Fibroblast of lung (primary cell): ENCODE results near the gene HDHD5. TPM values are rescaled to one million over a fixed set of nuclear protein-coding genes. Genes with fewer than 3 reads are reported as not detected.

Experiments used
- DNase-seq, 2 donors: peaks; one replicate each; pipeline versions ENCODE4 v3.0.0 to v3.0.0-alpha.2; 2010; ENCODE audit warnings: low read depth in 2 of 2
- H2AFZ ChIP-seq: 2 replicates; pipeline ENCODE4 v1.5.1; 2012; ENCODE audit warnings: low read length, control low read depth, inconsistent platforms
- H3K27ac ChIP-seq: 2 replicates; pipeline ENCODE4 v1.5.1; 2011; ENCODE audit warnings: low read length, control low read depth; ENCODE audit not compliant: insufficient read depth
- H3K27me3 ChIP-seq: 2 replicates; pipeline ENCODE4 v1.5.1; 2011; ENCODE audit warnings: mild to moderate bottlenecking, low read length; ENCODE audit not compliant: control insufficient read depth, insufficient read depth
- H3K36me3 ChIP-seq: 2 replicates; pipeline ENCODE4 v1.5.1; 2011; ENCODE audit warnings: low read length; ENCODE audit not compliant: control insufficient read depth, insufficient read depth
- H3K4me1 ChIP-seq: 2 replicates; pipeline ENCODE4 v1.5.1; 2011; ENCODE audit warnings: low read length; ENCODE audit not compliant: control insufficient read depth, insufficient read depth; ENCODE audit errors: extremely low read depth
- H3K4me2 ChIP-seq: 2 replicates; pipeline ENCODE4 v1.5.1; 2011; ENCODE audit warnings: low read length, control low read depth; ENCODE audit not compliant: insufficient read depth; ENCODE audit errors: extremely low read depth
- H3K4me3 ChIP-seq, 4 experiments: fragments of 200-600 bp in 1 of 4; sonication (generic) in 1 of 4; replicated peaks in 1 of 4; 2 replicates each; pipeline ENCODE4 v1.5.1; 2011 to 2016; ENCODE audit warnings: low read length in 4 of 4, low read depth in 3 of 4, mild to moderate bottlenecking in 3 of 4, control low read depth in 2 of 4, inconsistent platforms in 1 of 4, mixed read lengths in 1 of 4; ENCODE audit not compliant: insufficient read depth in 1 of 4; ENCODE audit errors: control extremely low read depth in 1 of 4
- H3K79me2 ChIP-seq: 2 replicates; pipeline ENCODE4 v1.5.1; 2012; ENCODE audit warnings: mild to moderate bottlenecking, low read length, inconsistent platforms; ENCODE audit not compliant: control insufficient read depth, insufficient read depth
- H3K9ac ChIP-seq: 2 replicates; pipeline ENCODE4 v1.5.1; 2011; ENCODE audit warnings: mild to moderate bottlenecking, low read length, control low read depth; ENCODE audit not compliant: insufficient read depth
- H3K9me3 ChIP-seq: 2 replicates; pipeline ENCODE4 v1.5.1; 2012; ENCODE audit warnings: low read depth, low read length; ENCODE audit not compliant: control insufficient read depth, insufficient read depth
- H4K20me1 ChIP-seq: 2 replicates; pipeline ENCODE4 v1.5.1; 2011; ENCODE audit warnings: low read length; ENCODE audit not compliant: control insufficient read depth, insufficient read depth; ENCODE audit errors: extremely low read depth
- EZH2 ChIP-seq: IDR thresholded peaks from 2 replicates; pipeline ENCODE4 v1.5.1; 2012; ENCODE audit warnings: low read length, control low read depth, mild to moderate bottlenecking; ENCODE audit errors: missing control alignments
- polyA plus RNA-seq, 2 donors: library from polyadenylated mRNA; depleted of rRNA in 1 of 2; stranded (reverse) in 1 of 2; unstranded in 1 of 2; fragments of >200 nt; gene quantifications; 2 replicates each; pipeline ENCODE4 v1.2.1, GENCODE V29; 2011 to 2012; ENCODE audit warnings: missing spikeins in 1 of 2
- total RNA-seq: library from RNA; depleted of rRNA; stranded (reverse); fragments of >200 nt; gene quantifications from 2 replicates; pipeline ENCODE4 v1.2.1, GENCODE V29; 2014
- TF ChIP-seq, protein P1 (sequence below), 2 donors: IDR thresholded peaks in 1 of 2; conservative IDR thresholded peaks in 1 of 2; 1 replicate in 1 of 2; 2 replicates in 1 of 2; pipeline ENCODE4 v1.5.1; 2011 to 2012; ENCODE audit warnings: low read length in 2 of 2, control low read depth in 1 of 2, inconsistent platforms in 1 of 2, low read depth in 1 of 2, mild to moderate bottlenecking in 1 of 2

HDHD5 gene
- total and polyA plus RNA-seq, 2 donors (not counting 1 experiment from before 2014, with no cell fraction given), result 16.2 to 20.9 TPM

DNA sequence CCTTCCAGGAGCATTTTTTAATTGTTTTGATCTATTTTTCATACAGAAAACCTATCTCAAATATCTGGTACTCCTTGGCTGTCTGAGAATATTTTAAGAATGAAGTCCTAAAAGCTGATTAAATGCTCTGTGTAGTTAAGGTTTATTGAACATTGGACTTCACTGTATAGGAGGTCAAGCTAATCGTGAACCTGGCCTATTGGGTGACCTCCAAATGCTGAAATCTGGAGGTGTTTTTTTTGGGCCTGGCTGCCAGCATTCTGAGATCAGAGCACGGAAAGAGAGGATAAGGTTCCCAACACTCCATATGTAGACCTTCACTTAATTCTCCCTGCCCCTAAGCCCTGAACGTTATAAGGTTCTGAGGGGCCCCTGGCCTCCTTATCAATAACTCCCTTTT lies 66.0 kb downstream of the HDHD5 start:
- Histone ChIP-seq H3K4me2 (no peak overlapping the region), H3K9me3 (no peaks in the 10 kb centered on the region), H3K79me2 (peaks cover 11% of the 10 kb centered on the region), H3K4me3 (no peak overlapping the region), H3K27me3 (no peaks in the 10 kb centered on the region), H3K36me3 (peaks cover 2% of the 10 kb centered on the region), H2AFZ (no peak overlapping the region), H4K20me1 (peaks cover 2% of the 10 kb centered on the region), H3K9ac (no peak overlapping the region), H3K27ac (no peak overlapping the region), H3K4me1 (no peaks in the 10 kb centered on the region)
- TF ChIP-seq, protein P1, sequence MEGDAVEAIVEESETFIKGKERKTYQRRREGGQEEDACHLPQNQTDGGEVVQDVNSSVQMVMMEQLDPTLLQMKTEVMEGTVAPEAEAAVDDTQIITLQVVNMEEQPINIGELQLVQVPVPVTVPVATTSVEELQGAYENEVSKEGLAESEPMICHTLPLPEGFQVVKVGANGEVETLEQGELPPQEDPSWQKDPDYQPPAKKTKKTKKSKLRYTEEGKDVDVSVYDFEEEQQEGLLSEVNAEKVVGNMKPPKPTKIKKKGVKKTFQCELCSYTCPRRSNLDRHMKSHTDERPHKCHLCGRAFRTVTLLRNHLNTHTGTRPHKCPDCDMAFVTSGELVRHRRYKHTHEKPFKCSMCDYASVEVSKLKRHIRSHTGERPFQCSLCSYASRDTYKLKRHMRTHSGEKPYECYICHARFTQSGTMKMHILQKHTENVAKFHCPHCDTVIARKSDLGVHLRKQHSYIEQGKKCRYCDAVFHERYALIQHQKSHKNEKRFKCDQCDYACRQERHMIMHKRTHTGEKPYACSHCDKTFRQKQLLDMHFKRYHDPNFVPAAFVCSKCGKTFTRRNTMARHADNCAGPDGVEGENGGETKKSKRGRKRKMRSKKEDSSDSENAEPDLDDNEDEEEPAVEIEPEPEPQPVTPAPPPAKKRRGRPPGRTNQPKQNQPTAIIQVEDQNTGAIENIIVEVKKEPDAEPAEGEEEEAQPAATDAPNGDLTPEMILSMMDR (conservative IDR thresholded peaks at IDR 0.05 in 1 of 2, IDR thresholded peaks at IDR 0.05 in 1 of 2; ENCODE audit: low read depth in 1 of 2, low read length in 2 of 2), result no peak
- TF ChIP-seq EZH2, result no peak
- DNase-seq, result no peak

DNA sequence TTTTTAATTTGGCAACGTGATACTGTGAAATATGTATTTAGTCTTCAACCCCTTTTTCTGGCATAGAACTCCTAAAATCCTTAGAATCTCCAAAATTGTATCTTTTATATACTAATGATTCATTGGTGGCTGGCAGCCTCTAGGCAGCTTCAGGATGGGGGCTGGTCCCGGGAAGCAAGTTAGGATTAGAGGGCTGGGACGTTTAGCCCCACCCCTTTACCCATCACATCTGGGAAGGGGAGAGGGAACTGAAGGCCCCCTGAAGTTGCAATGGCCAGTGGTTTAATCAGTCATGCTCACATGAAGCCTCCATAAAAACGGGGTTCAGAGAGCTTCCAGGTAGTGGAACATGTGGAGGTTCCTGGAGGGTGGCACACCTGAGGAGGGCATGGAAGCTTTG lies 67.2 kb downstream of the HDHD5 start:
- H3K9ac ChIP-seq, result no peak overlapping the region
- H3K36me3 ChIP-seq, result peaks cover 2% of the 10 kb centered on the region
- H3K4me1 ChIP-seq, result peaks cover 3% of the 10 kb centered on the region
- H3K27me3 ChIP-seq, result no peaks in the 10 kb centered on the region
- no peaks in the 10 kb centered on the region for H3K9me3 ChIP-seq
- no peak overlapping the region for H3K4me3 ChIP-seq
- no peak for DNase-seq
- peaks cover 14% of the 10 kb centered on the region for H3K79me2 ChIP-seq
- peaks cover 2% of the 10 kb centered on the region for H4K20me1 ChIP-seq
- no peak overlapping the region for H2AFZ ChIP-seq
- H3K4me2 ChIP-seq, result no peak overlapping the region
- TF ChIP-seq, protein P1 (conservative IDR thresholded peaks at IDR 0.05 in 1 of 2, IDR thresholded peaks at IDR 0.05 in 1 of 2; ENCODE audit: low read depth in 1 of 2, low read length in 2 of 2), result no peak
- TF ChIP-seq EZH2, result no peak
- no peak overlapping the region for H3K27ac ChIP-seq

- Histone ChIP-seq H3K27me3 (no peaks in the 10 kb centered on the region), H3K79me2 (peaks cover 18% of the 10 kb centered on the region), H2AFZ (no peak overlapping the region), H3K4me2 (no peak overlapping the region), H3K27ac (no peak overlapping the region), H3K4me3 (no peak overlapping the region), H3K4me1 (peaks cover 3% of the 10 kb centered on the region), H3K36me3 (no peaks in the 10 kb centered on the region), H3K9me3 (no peaks in the 10 kb centered on the region), H4K20me1 (peaks cover 2% of the 10 kb centered on the region), H3K9ac (no peak overlapping the region)
- DNase-seq, result no peak
- TF ChIP-seq, protein P1 (conservative IDR thresholded peaks at IDR 0.05 in 1 of 2, IDR thresholded peaks at IDR 0.05 in 1 of 2; ENCODE audit: low read depth in 1 of 2, low read length in 2 of 2), result no peak
- TF ChIP-seq EZH2, result no peak
Observed at GRCh38 chr22:17090550-17090949, 68.5 kb downstream of the HDHD5 start.

Other genes with a start within 250 kb of the HDHD5 start
- not detected in 2 replicates for gene GAB4, start 151.1 kb downstream of the HDHD5 start, total RNA-seq
- gene GAB4, start 151.1 kb downstream of the HDHD5 start, polyA plus RNA-seq, result not detected in 2 replicates
- 5.3 and 5.9 TPM in 2 replicates for gene IL17RA, start 74.3 kb downstream of the HDHD5 start, total RNA-seq
- gene IL17RA, start 74.3 kb downstream of the HDHD5 start, polyA plus RNA-seq, result 7.1 and 7.6 TPM in 2 replicates
- gene TMEM121B, start 37.9 kb downstream of the HDHD5 start, total RNA-seq, result under 0.01 TPM in 1 of 2 replicates, not detected in the other
- 0.05 and 0.10 TPM in 2 replicates for gene TMEM121B, start 37.9 kb downstream of the HDHD5 start, polyA plus RNA-seq
- 21.8 and 32.0 TPM in 2 replicates for gene ADA2, start 60.2 kb upstream of the HDHD5 start, total RNA-seq
- 8.6 and 16.3 TPM in 2 replicates for gene ADA2, start 60.2 kb upstream of the HDHD5 start, polyA plus RNA-seq
- under 0.01 and 0.51 TPM in 2 replicates for gene CECR2, start 210.2 kb upstream of the HDHD5 start, total RNA-seq
- 0.05 and 0.09 TPM in 2 replicates for gene CECR2, start 210.2 kb upstream of the HDHD5 start, polyA plus RNA-seq